ENCODE results near the gene MS4A13.
"Not testable (repeated sequence)": the region's sequence is repeated elsewhere in the genome, so short reads cannot be mapped to it uniquely, and the experiment has no call there.

Gene MS4A13

GRCh38 chr11:60530454-60531100, 15.4 kb downstream of the MS4A13 start:
- no peak for DNase-seq (ENCODE audit: low spot score)

- not testable (repeated sequence) for DNase-seq (ENCODE audit: low spot score)
Observed at GRCh38 chr11:60532383-60532782, 17.2 kb downstream of the MS4A13 start.

- not testable (repeated sequence) for DNase-seq (ENCODE audit: low spot score)
Observed at GRCh38 chr11:60538627-60539026, 23.4 kb downstream of the MS4A13 start.

DNA sequence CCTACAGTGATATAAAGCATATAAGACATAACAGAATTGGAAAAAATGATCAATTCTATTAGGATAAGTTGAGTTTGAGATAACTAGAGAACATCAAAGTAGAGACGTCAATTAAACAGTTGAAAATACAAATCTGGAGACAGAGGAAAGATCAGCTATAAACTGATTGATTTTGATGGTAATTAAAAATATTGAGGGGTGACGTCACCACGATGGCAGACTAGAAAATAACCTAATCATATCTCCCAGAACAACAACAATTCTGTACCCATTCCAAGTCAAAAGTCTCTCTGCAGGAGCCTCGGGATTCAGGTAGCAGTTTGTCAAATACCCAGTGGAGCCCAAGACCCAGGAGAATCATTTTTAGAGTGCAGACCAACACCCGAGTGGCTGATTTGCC, 28.9 kb downstream of the MS4A13 start:
- no peak for DNase-seq (ENCODE audit: low spot score)

- DNase-seq (ENCODE audit: low spot score) = no peak
Observed at GRCh38 chr11:60561254-60561653, 46.1 kb downstream of the MS4A13 start.

DNA sequence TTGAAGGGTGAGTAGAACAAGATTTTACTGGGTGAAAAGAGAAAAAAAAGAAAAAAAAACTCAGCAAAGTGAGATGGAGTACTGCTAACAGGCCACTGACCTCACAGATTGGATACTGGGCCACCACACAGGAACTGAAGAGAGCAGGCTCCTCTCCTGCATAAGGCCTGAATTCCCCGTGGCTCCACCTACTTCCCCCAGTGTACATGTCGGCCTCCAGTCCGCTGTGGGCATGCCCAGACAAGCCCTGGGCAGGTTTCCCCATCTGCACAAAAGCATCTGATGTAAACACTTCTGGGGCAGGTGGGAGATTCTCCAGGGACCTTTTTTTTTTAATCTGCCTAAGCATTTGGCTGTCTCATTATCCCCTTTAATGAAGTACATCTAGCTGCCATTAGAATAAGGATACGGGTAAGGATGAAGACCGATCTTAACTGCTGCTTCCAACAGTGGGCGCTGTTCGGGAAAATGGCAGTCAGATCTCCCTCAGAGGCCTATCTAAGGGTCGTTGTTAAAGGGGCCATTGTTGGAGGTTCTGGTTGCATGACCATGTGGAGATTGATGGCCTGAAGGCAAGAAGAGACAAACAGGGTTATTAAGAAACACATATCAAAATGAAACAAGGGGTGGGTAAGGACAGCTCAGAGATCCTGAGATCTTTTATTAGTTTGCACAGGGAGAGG, 48.5 kb downstream of the MS4A13 start:
- DNase-seq (ENCODE audit: low spot score) = no peak

DNA sequence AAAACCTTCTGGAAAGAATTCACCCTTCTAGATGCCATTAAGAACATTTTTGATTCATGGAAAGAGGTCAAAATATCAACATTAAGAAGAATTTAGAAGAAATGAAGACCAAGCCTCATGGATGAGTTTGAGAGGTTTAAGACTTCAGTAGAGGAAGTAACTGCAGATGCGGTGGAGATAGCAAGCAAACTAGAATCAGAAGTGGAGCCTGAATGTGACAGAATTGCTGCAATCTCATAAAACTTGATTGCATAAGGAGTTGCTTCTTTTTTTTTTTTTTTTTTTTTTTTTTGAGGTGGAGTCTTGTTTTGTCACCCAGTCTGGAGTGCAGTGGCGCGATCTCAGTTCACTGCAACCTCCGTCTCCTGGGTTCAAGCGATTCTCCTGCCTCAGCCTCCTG, 51.6 kb downstream of the MS4A13 start:
- no peak for DNase-seq (ENCODE audit: low spot score)

GRCh38 chr11:60570970-60571369, 55.8 kb downstream of the MS4A13 start:
- no peak for DNase-seq (ENCODE audit: low spot score)

DNA sequence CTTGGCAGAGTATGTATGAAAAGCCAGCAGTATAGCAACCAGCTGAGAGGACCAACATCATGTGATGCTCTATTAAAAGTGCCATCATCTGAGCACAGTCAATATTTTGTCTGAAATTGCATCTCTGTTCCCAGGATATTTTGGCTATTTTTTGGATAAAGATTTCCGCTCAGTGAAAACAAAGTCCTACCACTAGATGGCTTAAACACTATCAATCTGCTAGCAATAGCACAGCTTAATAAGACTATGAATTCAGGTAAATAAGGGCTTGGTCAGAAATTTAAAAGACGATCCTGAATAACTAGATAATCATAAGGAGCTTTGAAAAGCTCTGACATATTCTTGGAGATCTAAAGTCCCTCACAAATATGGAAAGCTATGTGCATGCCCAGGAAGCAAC, 74.4 kb downstream of the MS4A13 start:
- DNase-seq (ENCODE audit: low spot score) = no peak
